Measurements from ENCODE around the gene TMEM26. TPM values are rescaled to one million over a fixed set of nuclear protein-coding genes. Genes with fewer than 3 reads are reported as not detected.

Gene TMEM26
- total RNA-seq, 1 experiment from 2014 or later, result 1.6 TPM

DNA sequence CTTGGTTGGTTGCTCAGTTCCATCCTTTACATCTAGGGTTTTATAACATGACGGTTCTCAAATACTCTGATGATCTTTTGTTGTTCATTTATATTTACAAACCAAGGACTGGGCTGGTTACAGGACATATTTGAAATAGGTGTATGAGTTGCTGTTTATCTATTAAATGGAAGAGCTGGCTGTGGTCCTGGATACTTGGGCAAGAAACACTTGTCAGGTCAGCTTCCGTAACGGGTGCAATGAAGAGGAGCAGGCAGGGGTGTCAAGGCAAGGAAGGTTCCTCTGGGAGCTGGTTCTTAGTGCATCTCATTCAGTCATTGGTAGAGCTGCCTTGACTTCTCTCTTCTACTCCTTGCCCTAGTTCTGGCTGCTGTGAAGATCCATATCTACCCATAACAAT lies 4.8 kb upstream of the TMEM26 start:
- no peaks in the 10 kb centered on the region for H3K36me3 Mint-ChIP-seq
- ChIA-PET POLR2A (no interaction called here), CTCF (interaction anchor here (0.7 kb wide), 1 partner anchor 14 kb away, joined by 3 read pairs; no protein-coding TSS in a partner anchor)
- ATAC-seq (no peak), DNase-seq (ENCODE audit: low spot score) (no peak)
- H3K27me3 Mint-ChIP-seq (ENCODE audit: low read depth), result peaks cover 24% of the 10 kb centered on the region
- no peak overlapping the region for H3K27ac Mint-ChIP-seq
- H3K4me3 Mint-ChIP-seq, result no peak overlapping the region
- peaks cover 12% of the 10 kb centered on the region for H3K4me1 Mint-ChIP-seq
- no peak for TF ChIP-seq FOXP1 (CRISPR knock-in tag; IDR thresholded peaks at IDR 0.05; ENCODE audit: borderline replicate concordance)
- H3K9me3 Mint-ChIP-seq, result no peaks in the 10 kb centered on the region

GRCh38 chr10:61456095-61456789 lies 3.1 kb upstream of the TMEM26 start:
- ChIA-PET POLR2A (no interaction called here), CTCF (no interaction called here)
- H3K27me3 Mint-ChIP-seq (ENCODE audit: low read depth), result peaks cover 39% of the 10 kb centered on the region
- H3K4me1 Mint-ChIP-seq, result peaks cover 21% of the 10 kb centered on the region
- no peaks in the 10 kb centered on the region for H3K9me3 Mint-ChIP-seq
- DNase-seq (ENCODE audit: low spot score) (no peak), ATAC-seq (no peak)
- TF ChIP-seq PRDM15 (CRISPR knock-in tag; IDR thresholded peaks at IDR 0.05), result no peak
- TF ChIP-seq PRRX2 (CRISPR knock-in tag; IDR thresholded peaks at IDR 0.05), result no peak
- no peak for TF ChIP-seq ZBTB21 (CRISPR knock-in tag; IDR thresholded peaks at IDR 0.05; ENCODE audit: borderline replicate concordance)
- no peak for TF ChIP-seq IRF1 (CRISPR knock-in tag; IDR thresholded peaks at IDR 0.05)
- no peak for TF ChIP-seq GABPB1 (CRISPR knock-in tag; IDR thresholded peaks at IDR 0.05)
- TF ChIP-seq, protein P1, sequence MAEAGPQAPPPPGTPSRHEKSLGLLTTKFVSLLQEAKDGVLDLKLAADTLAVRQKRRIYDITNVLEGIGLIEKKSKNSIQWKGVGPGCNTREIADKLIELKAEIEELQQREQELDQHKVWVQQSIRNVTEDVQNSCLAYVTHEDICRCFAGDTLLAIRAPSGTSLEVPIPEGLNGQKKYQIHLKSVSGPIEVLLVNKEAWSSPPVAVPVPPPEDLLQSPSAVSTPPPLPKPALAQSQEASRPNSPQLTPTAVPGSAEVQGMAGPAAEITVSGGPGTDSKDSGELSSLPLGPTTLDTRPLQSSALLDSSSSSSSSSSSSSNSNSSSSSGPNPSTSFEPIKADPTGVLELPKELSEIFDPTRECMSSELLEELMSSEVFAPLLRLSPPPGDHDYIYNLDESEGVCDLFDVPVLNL (CRISPR knock-in tag; IDR thresholded peaks at IDR 0.05; ENCODE audit: borderline replicate concordance, low read depth), result no peak
- TF ChIP-seq TEAD1 (CRISPR knock-in tag; IDR thresholded peaks at IDR 0.05), result no peak
- TF ChIP-seq ZNF317 (CRISPR knock-in tag; IDR thresholded peaks at IDR 0.05; ENCODE audit: borderline replicate concordance, low read depth), result no peak
- TF ChIP-seq FOXP1 (CRISPR knock-in tag; IDR thresholded peaks at IDR 0.05; ENCODE audit: borderline replicate concordance), result no peak
- TF ChIP-seq, protein P2, sequence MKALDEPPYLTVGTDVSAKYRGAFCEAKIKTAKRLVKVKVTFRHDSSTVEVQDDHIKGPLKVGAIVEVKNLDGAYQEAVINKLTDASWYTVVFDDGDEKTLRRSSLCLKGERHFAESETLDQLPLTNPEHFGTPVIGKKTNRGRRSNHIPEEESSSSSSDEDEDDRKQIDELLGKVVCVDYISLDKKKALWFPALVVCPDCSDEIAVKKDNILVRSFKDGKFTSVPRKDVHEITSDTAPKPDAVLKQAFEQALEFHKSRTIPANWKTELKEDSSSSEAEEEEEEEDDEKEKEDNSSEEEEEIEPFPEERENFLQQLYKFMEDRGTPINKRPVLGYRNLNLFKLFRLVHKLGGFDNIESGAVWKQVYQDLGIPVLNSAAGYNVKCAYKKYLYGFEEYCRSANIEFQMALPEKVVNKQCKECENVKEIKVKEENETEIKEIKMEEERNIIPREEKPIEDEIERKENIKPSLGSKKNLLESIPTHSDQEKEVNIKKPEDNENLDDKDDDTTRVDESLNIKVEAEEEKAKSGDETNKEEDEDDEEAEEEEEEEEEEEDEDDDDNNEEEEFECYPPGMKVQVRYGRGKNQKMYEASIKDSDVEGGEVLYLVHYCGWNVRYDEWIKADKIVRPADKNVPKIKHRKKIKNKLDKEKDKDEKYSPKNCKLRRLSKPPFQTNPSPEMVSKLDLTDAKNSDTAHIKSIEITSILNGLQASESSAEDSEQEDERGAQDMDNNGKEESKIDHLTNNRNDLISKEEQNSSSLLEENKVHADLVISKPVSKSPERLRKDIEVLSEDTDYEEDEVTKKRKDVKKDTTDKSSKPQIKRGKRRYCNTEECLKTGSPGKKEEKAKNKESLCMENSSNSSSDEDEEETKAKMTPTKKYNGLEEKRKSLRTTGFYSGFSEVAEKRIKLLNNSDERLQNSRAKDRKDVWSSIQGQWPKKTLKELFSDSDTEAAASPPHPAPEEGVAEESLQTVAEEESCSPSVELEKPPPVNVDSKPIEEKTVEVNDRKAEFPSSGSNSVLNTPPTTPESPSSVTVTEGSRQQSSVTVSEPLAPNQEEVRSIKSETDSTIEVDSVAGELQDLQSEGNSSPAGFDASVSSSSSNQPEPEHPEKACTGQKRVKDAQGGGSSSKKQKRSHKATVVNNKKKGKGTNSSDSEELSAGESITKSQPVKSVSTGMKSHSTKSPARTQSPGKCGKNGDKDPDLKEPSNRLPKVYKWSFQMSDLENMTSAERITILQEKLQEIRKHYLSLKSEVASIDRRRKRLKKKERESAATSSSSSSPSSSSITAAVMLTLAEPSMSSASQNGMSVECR (CRISPR knock-in tag; IDR thresholded peaks at IDR 0.05; ENCODE audit: borderline replicate concordance), result no peak
- TF ChIP-seq ZBTB43 (CRISPR knock-in tag; IDR thresholded peaks at IDR 0.05), result no peak
- TF ChIP-seq USF1 (CRISPR knock-in tag; IDR thresholded peaks at IDR 0.05), result no peak
- no peak for TF ChIP-seq GRHL2 (CRISPR knock-in tag; IDR thresholded peaks at IDR 0.05; ENCODE audit: insufficient replicate concordance, severe bottlenecking)
- TF ChIP-seq ATF3 (CRISPR knock-in tag; conservative IDR thresholded peaks at IDR 0.05), result no peak
- TF ChIP-seq, protein P3, sequence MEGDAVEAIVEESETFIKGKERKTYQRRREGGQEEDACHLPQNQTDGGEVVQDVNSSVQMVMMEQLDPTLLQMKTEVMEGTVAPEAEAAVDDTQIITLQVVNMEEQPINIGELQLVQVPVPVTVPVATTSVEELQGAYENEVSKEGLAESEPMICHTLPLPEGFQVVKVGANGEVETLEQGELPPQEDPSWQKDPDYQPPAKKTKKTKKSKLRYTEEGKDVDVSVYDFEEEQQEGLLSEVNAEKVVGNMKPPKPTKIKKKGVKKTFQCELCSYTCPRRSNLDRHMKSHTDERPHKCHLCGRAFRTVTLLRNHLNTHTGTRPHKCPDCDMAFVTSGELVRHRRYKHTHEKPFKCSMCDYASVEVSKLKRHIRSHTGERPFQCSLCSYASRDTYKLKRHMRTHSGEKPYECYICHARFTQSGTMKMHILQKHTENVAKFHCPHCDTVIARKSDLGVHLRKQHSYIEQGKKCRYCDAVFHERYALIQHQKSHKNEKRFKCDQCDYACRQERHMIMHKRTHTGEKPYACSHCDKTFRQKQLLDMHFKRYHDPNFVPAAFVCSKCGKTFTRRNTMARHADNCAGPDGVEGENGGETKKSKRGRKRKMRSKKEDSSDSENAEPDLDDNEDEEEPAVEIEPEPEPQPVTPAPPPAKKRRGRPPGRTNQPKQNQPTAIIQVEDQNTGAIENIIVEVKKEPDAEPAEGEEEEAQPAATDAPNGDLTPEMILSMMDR (IDR thresholded peaks at IDR 0.05), result no peak
- TF ChIP-seq ETV6 (CRISPR knock-in tag; IDR thresholded peaks at IDR 0.05), result no peak
- no peak for TF ChIP-seq JUN (CRISPR knock-in tag; IDR thresholded peaks at IDR 0.05)
- TF ChIP-seq, protein P4, sequence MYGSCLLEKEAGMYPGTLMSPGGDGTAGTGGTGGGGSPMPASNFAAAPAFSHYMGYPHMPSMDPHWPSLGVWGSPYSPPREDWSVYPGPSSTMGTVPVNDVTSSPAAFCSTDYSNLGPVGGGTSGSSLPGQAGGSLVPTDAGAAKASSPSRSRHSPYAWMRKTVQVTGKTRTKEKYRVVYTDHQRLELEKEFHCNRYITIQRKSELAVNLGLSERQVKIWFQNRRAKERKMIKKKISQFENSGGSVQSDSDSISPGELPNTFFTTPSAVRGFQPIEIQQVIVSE (CRISPR knock-in tag; IDR thresholded peaks at IDR 0.05; ENCODE audit: borderline replicate concordance), result no peak
- no peak overlapping the region for H3K27ac Mint-ChIP-seq
- H3K36me3 Mint-ChIP-seq, result no peaks in the 10 kb centered on the region
- H3K4me3 Mint-ChIP-seq, result no peak overlapping the region
